Stimulated activated memory B cell treated with anti-CD40 and anti-IgM and Interleukin-4, amounts not matched to agents 10 μg/mL and 1 μg/mL and 100 μg/mL, for 72 hours (primary cell): ENCODE results near the gene PTPRN2.
"Not testable (repeated sequence)": the region's sequence is repeated elsewhere in the genome, so short reads cannot be mapped to it uniquely, and the experiment has no call there.

Source experiments
- ATAC-seq: fragments of 150-1000 bp; cut with Tn5 transposase; 2 replicates; pipeline ENCODE4 v1.10.0; 2021
- H3K27ac Mint-ChIP-seq: one replicate; pipeline ENCODE4 v1.8.0; 2022; ENCODE audit warnings: mild to moderate bottlenecking, mixed read lengths
- H3K27me3 Mint-ChIP-seq: one replicate; pipeline ENCODE4 v1.8.0; 2022; ENCODE audit warnings: mixed read lengths
- H3K36me3 Mint-ChIP-seq: one replicate; pipeline ENCODE4 v1.8.0; 2022; ENCODE audit warnings: mixed read lengths
- H3K4me1 Mint-ChIP-seq: one replicate; pipeline ENCODE4 v1.8.0; 2022; ENCODE audit warnings: mixed read lengths
- H3K4me3 Mint-ChIP-seq: one replicate; pipeline ENCODE4 v1.8.0; 2022; ENCODE audit warnings: mild to moderate bottlenecking, moderate library complexity, mixed read lengths
- H3K9me3 Mint-ChIP-seq: one replicate; pipeline ENCODE4 v1.8.0; 2022; ENCODE audit warnings: mixed read lengths

The PTPRN2 gene

GRCh38 chr7:158460665-158461064 is 127.0 kb downstream of the PTPRN2 start:
- Mint-ChIP-seq H3K27me3 (no peaks in the 10 kb centered on the region), H3K9me3 (peaks cover 15% of the 10 kb centered on the region), H3K36me3 (no peaks in the 10 kb centered on the region), H3K27ac (no peak overlapping the region), H3K4me3 (no peak overlapping the region), H3K4me1 (no peaks in the 10 kb centered on the region)
- ATAC-seq = no peak

GRCh38 chr7:158458716-158459282 is 128.8 kb downstream of the PTPRN2 start:
- peak; percentile 20 for ATAC-seq
- H3K36me3 Mint-ChIP-seq = no peaks in the 10 kb centered on the region
- H3K4me1 Mint-ChIP-seq = no peaks in the 10 kb centered on the region
- no peak overlapping the region for H3K27ac Mint-ChIP-seq
- no peaks in the 10 kb centered on the region for H3K27me3 Mint-ChIP-seq
- H3K4me3 Mint-ChIP-seq = no peak overlapping the region
- H3K9me3 Mint-ChIP-seq = peaks cover 7% of the 10 kb centered on the region

- no peaks in the 10 kb centered on the region for H3K36me3 Mint-ChIP-seq
- no peaks in the 10 kb centered on the region for H3K27me3 Mint-ChIP-seq
- H3K4me3 Mint-ChIP-seq = no peak overlapping the region
- no peak overlapping the region for H3K27ac Mint-ChIP-seq
- no peak for ATAC-seq
- H3K9me3 Mint-ChIP-seq = peaks cover 1% of the 10 kb centered on the region
- H3K4me1 Mint-ChIP-seq = no peaks in the 10 kb centered on the region
These were observed 129.5 kb downstream of the PTPRN2 start for GRCh38 chr7:158458096-158458495.

GRCh38 chr7:158457586-158457985 is 130.0 kb downstream of the PTPRN2 start:
- ATAC-seq, H3K27me3 Mint-ChIP-seq, H3K36me3 Mint-ChIP-seq, H3K4me3 Mint-ChIP-seq, H3K9me3 Mint-ChIP-seq, H3K27ac Mint-ChIP-seq, H3K4me1 Mint-ChIP-seq: not testable (repeated sequence)

GRCh38 chr7:158454631-158455030 is 133.0 kb downstream of the PTPRN2 start:
- no peak overlapping the region for H3K4me3 Mint-ChIP-seq
- ATAC-seq = no peak
- H3K9me3 Mint-ChIP-seq = no peaks in the 10 kb centered on the region
- H3K4me1 Mint-ChIP-seq = no peaks in the 10 kb centered on the region
- no peaks in the 10 kb centered on the region for H3K36me3 Mint-ChIP-seq
- no peaks in the 10 kb centered on the region for H3K27me3 Mint-ChIP-seq
- no peak overlapping the region for H3K27ac Mint-ChIP-seq

GRCh38 chr7:158453663-158454062 is 134.0 kb downstream of the PTPRN2 start:
- Mint-ChIP-seq H3K27ac (no peak overlapping the region), H3K36me3 (no peaks in the 10 kb centered on the region), H3K9me3 (peaks cover 3% of the 10 kb centered on the region), H3K4me1 (no peaks in the 10 kb centered on the region), H3K4me3 (no peak overlapping the region), H3K27me3 (no peaks in the 10 kb centered on the region)
- ATAC-seq = no peak

- Mint-ChIP-seq H3K4me3 (no peak overlapping the region), H3K9me3 (peaks cover 3% of the 10 kb centered on the region), H3K36me3 (no peaks in the 10 kb centered on the region), H3K27ac (no peak overlapping the region), H3K4me1 (no peaks in the 10 kb centered on the region), H3K27me3 (no peaks in the 10 kb centered on the region)
- no peak for ATAC-seq
These were observed 135.3 kb downstream of the PTPRN2 start for GRCh38 chr7:158452331-158452730.

- ATAC-seq = no peak
- H3K4me1 Mint-ChIP-seq = no peaks in the 10 kb centered on the region
- H3K9me3 Mint-ChIP-seq = peaks cover 3% of the 10 kb centered on the region
- H3K36me3 Mint-ChIP-seq = no peaks in the 10 kb centered on the region
- H3K27ac Mint-ChIP-seq = no peak overlapping the region
- peaks cover 4% of the 10 kb centered on the region for H3K27me3 Mint-ChIP-seq
- no peak overlapping the region for H3K4me3 Mint-ChIP-seq
These were observed 137.0 kb downstream of the PTPRN2 start for GRCh38 chr7:158450476-158451124.

- peaks cover 11% of the 10 kb centered on the region for H3K27me3 Mint-ChIP-seq
- no peaks in the 10 kb centered on the region for H3K36me3 Mint-ChIP-seq
- no peak overlapping the region for H3K4me3 Mint-ChIP-seq
- no peak overlapping the region for H3K27ac Mint-ChIP-seq
- H3K4me1 Mint-ChIP-seq = no peaks in the 10 kb centered on the region
- peaks cover 3% of the 10 kb centered on the region for H3K9me3 Mint-ChIP-seq
- ATAC-seq = no peak
These were observed 137.7 kb downstream of the PTPRN2 start for GRCh38 chr7:158449942-158450341.

GRCh38 chr7:158449266-158449665 is 138.4 kb downstream of the PTPRN2 start:
- Mint-ChIP-seq H3K4me1 (no peaks in the 10 kb centered on the region), H3K36me3 (no peaks in the 10 kb centered on the region), H3K27me3 (peaks cover 18% of the 10 kb centered on the region), H3K27ac (no peak overlapping the region), H3K9me3 (peaks cover 3% of the 10 kb centered on the region), H3K4me3 (no peak overlapping the region)
- no peak for ATAC-seq

GRCh38 chr7:158448430-158449100 is 139.1 kb downstream of the PTPRN2 start:
- no peaks in the 10 kb centered on the region for H3K4me1 Mint-ChIP-seq

GRCh38 chr7:158447506-158448171 is 140.0 kb downstream of the PTPRN2 start:
- ATAC-seq = no peak
- no peaks in the 10 kb centered on the region for H3K4me1 Mint-ChIP-seq
- no peak overlapping the region for H3K27ac Mint-ChIP-seq
- peaks cover 3% of the 10 kb centered on the region for H3K9me3 Mint-ChIP-seq
- H3K4me3 Mint-ChIP-seq = no peak overlapping the region
- no peaks in the 10 kb centered on the region for H3K36me3 Mint-ChIP-seq
- H3K27me3 Mint-ChIP-seq = peaks cover 19% of the 10 kb centered on the region

More at GRCh38 chr7:158448430-158449100, 139.1 kb downstream of the PTPRN2 start:
- ATAC-seq = no peak
- Mint-ChIP-seq H3K4me3 (no peak overlapping the region), H3K9me3 (peaks cover 3% of the 10 kb centered on the region), H3K36me3 (no peaks in the 10 kb centered on the region), H3K27me3 (peaks cover 19% of the 10 kb centered on the region), H3K27ac (no peak overlapping the region)

- no peak for ATAC-seq
- Mint-ChIP-seq H3K27ac (no peak overlapping the region), H3K9me3 (peaks cover 3% of the 10 kb centered on the region), H3K27me3 (peaks cover 19% of the 10 kb centered on the region), H3K36me3 (no peaks in the 10 kb centered on the region), H3K4me3 (no peak overlapping the region), H3K4me1 (no peaks in the 10 kb centered on the region)
These were observed 140.5 kb downstream of the PTPRN2 start for GRCh38 chr7:158447151-158447505.

- Mint-ChIP-seq H3K9me3 (peaks cover 7% of the 10 kb centered on the region), H3K27ac (no peak overlapping the region), H3K4me3 (no peak overlapping the region), H3K4me1 (no peaks in the 10 kb centered on the region), H3K27me3 (peaks cover 19% of the 10 kb centered on the region), H3K36me3 (no peaks in the 10 kb centered on the region)
- no peak for ATAC-seq
These were observed 140.9 kb downstream of the PTPRN2 start for GRCh38 chr7:158446706-158447105.

GRCh38 chr7:158446281-158446680 is 141.3 kb downstream of the PTPRN2 start:
- Mint-ChIP-seq H3K27me3 (peaks cover 19% of the 10 kb centered on the region), H3K4me3 (no peak overlapping the region), H3K27ac (no peak overlapping the region)

More at GRCh38 chr7:158446281-158446680, 141.3 kb downstream of the PTPRN2 start:
- no peak for ATAC-seq
- Mint-ChIP-seq H3K4me1 (no peaks in the 10 kb centered on the region), H3K36me3 (no peaks in the 10 kb centered on the region), H3K9me3 (peaks cover 11% of the 10 kb centered on the region)
